ENCODE results near the gene WASF3.

The WASF3 gene

DNA sequence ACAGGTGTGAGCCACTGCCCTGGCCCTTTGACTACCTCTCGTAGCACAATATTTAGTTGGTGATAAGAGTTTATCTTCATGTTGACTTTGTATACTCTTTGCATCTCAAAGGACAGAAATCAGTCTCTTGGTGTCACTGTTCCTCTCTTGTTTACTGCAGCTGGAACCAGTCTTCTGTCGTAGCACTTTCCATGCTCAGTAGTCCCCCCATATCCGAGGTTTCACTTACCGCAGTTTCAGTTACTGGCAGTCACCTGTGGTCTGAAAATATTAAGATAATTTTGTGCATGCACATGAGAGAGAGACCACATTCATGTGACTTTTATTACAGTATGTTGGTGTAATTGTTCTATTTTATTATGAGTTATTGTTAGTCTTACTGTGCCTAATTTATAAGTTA is 49.1 kb downstream of the WASF3 start:
- H2BK15ac ChIP-seq (ENCODE audit: low read length), result no peak overlapping the region
- no peak for DNase-seq (ENCODE audit: low spot score)
- no peaks in the 10 kb centered on the region for H3K9me3 ChIP-seq (replicated peaks in 1 of 2; ENCODE audit: control insufficient read depth in 2 of 2, insufficient read depth in 1 of 2, low read depth in 1 of 2, low read length in 2 of 2)
- H2AFZ ChIP-seq (ENCODE audit: low read length), result no peak overlapping the region
- no peak overlapping the region for H3K9ac ChIP-seq (ENCODE audit: low read depth, low read length, poor library complexity)
- no peak overlapping the region for H3K4ac ChIP-seq (ENCODE audit: low read length)
- no peak overlapping the region for H4K91ac ChIP-seq (ENCODE audit: low read depth, low read length, poor library complexity)
- H2AK5ac ChIP-seq (ENCODE audit: low read depth, low read length), result no peak overlapping the region
- H4K8ac ChIP-seq (ENCODE audit: low read depth, low read length), result no peak overlapping the region
- peaks cover 7% of the 10 kb centered on the region for H3K79me1 ChIP-seq (ENCODE audit: low read depth, low read length)
- no CpG with 5 or more reads among the region's 4 CpGs for WGBS, 2 donors (ENCODE audit: extremely low coverage in 2 of 2, insufficient read length in 2 of 2, insufficient replicate concordance in 1 of 2)
- H3K18ac ChIP-seq (ENCODE audit: low read length), result no peak overlapping the region
- H3K23ac ChIP-seq (ENCODE audit: low read depth, low read length, poor library complexity), result no peak overlapping the region
- no peak overlapping the region for H3K14ac ChIP-seq (ENCODE audit: low read length)
- H2BK120ac ChIP-seq (ENCODE audit: low read depth, low read length), result no peak overlapping the region
- H2BK5ac ChIP-seq (ENCODE audit: low read length), result no peak overlapping the region
- H3K4me1 ChIP-seq (ENCODE audit: control insufficient read depth in 2 of 2, insufficient read depth in 1 of 2, low read depth in 1 of 2, low read length in 2 of 2), result peaks cover 0 to 2% of the 10 kb centered on the region in 2 donors
- no peaks in the 10 kb centered on the region for H3K27me3 ChIP-seq (ENCODE audit: control insufficient read depth in 3 of 3, insufficient read depth in 3 of 3, low read depth in 1 of 3, low read length in 3 of 3)
- peaks cover 2 to 3% of the 10 kb centered on the region in 2 donors for H3K36me3 ChIP-seq (replicated peaks in 1 of 2; ENCODE audit: control insufficient read depth in 2 of 2, insufficient read depth in 2 of 2, low read length in 2 of 2)
- H3K4me2 ChIP-seq (ENCODE audit: insufficient read depth, low read length, poor library complexity, severe bottlenecking), result no peak overlapping the region
- no peak overlapping the region for H2BK12ac ChIP-seq (ENCODE audit: low read length)
- no peak overlapping the region for H3K4me3 ChIP-seq (ENCODE audit: low read length in 2 of 2)
- H3K27ac ChIP-seq (replicated peaks; ENCODE audit: low read length), result no peak overlapping the region

DNA sequence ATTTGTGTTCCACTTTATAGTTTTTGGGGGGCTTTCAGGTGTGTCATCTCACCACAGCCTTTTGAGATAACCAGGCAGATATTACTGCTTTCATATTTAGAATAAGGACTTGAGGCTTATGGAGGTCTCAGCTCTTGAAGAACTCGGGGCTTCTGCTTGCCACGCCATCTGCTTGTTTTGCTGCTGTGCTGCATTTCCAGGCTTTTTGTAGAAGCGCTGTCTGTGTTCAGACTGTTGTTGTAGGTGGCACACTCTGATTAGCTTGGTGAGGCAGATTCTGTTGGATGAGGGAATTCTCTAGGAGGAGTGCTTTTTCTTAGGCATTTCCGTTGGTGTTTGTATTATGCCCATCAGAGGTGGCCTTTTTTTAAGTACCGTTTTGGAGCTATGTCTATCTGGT is 57.2 kb downstream of the WASF3 start:
- Histone ChIP-seq H2AFZ (ENCODE audit: low read length) (no peak overlapping the region), H3K9ac (ENCODE audit: low read depth, low read length, poor library complexity) (no peak overlapping the region), H3K9me3 (replicated peaks in 1 of 2; ENCODE audit: control insufficient read depth in 2 of 2, insufficient read depth in 1 of 2, low read depth in 1 of 2, low read length in 2 of 2) (no peaks in the 10 kb centered on the region), H3K4me3 (ENCODE audit: low read length in 2 of 2) (no peak overlapping the region), H3K36me3 (replicated peaks in 1 of 2; ENCODE audit: control insufficient read depth in 2 of 2, insufficient read depth in 2 of 2, low read length in 2 of 2) (peaks cover 7 to 15% of the 10 kb centered on the region in 2 donors), H3K14ac (ENCODE audit: low read length) (no peak overlapping the region), H2BK15ac (ENCODE audit: low read length) (no peak overlapping the region), H3K4ac (ENCODE audit: low read length) (no peak overlapping the region), H3K4me2 (ENCODE audit: insufficient read depth, low read length, poor library complexity, severe bottlenecking) (no peak overlapping the region), H3K27ac (replicated peaks; ENCODE audit: low read length) (no peak overlapping the region), H4K8ac (ENCODE audit: low read depth, low read length) (no peak overlapping the region), H2BK120ac (ENCODE audit: low read depth, low read length) (no peak overlapping the region), H2BK5ac (ENCODE audit: low read length) (no peak overlapping the region), H3K4me1 (ENCODE audit: control insufficient read depth in 2 of 2, insufficient read depth in 1 of 2, low read depth in 1 of 2, low read length in 2 of 2) (peaks cover 0 to 2% of the 10 kb centered on the region in 2 donors), H2BK12ac (ENCODE audit: low read length) (no peak overlapping the region), H3K23ac (ENCODE audit: low read depth, low read length, poor library complexity) (no peak overlapping the region), H3K27me3 (ENCODE audit: control insufficient read depth in 3 of 3, insufficient read depth in 3 of 3, low read depth in 1 of 3, low read length in 3 of 3) (no peaks in the 10 kb centered on the region), H3K18ac (ENCODE audit: low read length) (no peak overlapping the region), H4K91ac (ENCODE audit: low read depth, low read length, poor library complexity) (no peak overlapping the region), H3K79me1 (ENCODE audit: low read depth, low read length) (peaks cover 13% of the 10 kb centered on the region), H2AK5ac (ENCODE audit: low read depth, low read length) (no peak overlapping the region)
- DNase-seq (ENCODE audit: low spot score), result no peak
- no CpG with 5 or more reads among the region's 5 CpGs for WGBS, 2 donors (ENCODE audit: extremely low coverage in 2 of 2, insufficient read length in 2 of 2, insufficient replicate concordance in 1 of 2)

DNA sequence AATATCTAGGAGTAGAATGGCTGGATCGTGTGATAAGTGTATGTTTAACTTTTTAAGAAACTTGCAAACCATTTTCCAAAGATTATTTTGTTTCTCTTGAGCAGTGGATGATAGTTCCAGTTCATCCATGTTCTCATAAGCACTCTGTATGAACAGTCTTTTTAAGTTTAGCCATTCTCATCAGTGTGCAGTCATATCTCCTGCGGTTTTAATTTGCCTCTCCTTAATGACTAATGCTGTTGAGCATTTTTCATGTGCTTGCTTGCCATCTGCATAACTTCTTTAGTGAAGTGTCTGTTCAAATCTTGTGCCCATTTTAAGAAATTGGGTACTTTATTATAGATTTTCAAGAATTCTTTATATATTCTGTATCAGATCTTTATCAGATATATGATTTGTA is 58.6 kb downstream of the WASF3 start:
- H3K27me3 ChIP-seq (ENCODE audit: control insufficient read depth in 3 of 3, insufficient read depth in 3 of 3, low read depth in 1 of 3, low read length in 3 of 3), result no peaks in the 10 kb centered on the region
- no peak overlapping the region for H3K4me2 ChIP-seq (ENCODE audit: insufficient read depth, low read length, poor library complexity, severe bottlenecking)
- no peak overlapping the region for H2AK5ac ChIP-seq (ENCODE audit: low read depth, low read length)
- H3K36me3 ChIP-seq (replicated peaks in 1 of 2; ENCODE audit: control insufficient read depth in 2 of 2, insufficient read depth in 2 of 2, low read length in 2 of 2), result peaks cover 5 to 20% of the 10 kb centered on the region in 2 donors
- no peak overlapping the region for H4K91ac ChIP-seq (ENCODE audit: low read depth, low read length, poor library complexity)
- no CpG with 5 or more reads among the region's 2 CpGs for WGBS, 2 donors (ENCODE audit: extremely low coverage in 2 of 2, insufficient read length in 2 of 2, insufficient replicate concordance in 1 of 2)
- H2BK15ac ChIP-seq (ENCODE audit: low read length), result no peak overlapping the region
- H2BK5ac ChIP-seq (ENCODE audit: low read length), result no peak overlapping the region
- no peak overlapping the region for H3K9ac ChIP-seq (ENCODE audit: low read depth, low read length, poor library complexity)
- H3K23ac ChIP-seq (ENCODE audit: low read depth, low read length, poor library complexity), result no peak overlapping the region
- no peak overlapping the region for H2AFZ ChIP-seq (ENCODE audit: low read length)
- H3K79me1 ChIP-seq (ENCODE audit: low read depth, low read length), result peaks cover 7% of the 10 kb centered on the region
- DNase-seq (ENCODE audit: low spot score), result no peak
- H2BK12ac ChIP-seq (ENCODE audit: low read length), result no peak overlapping the region
- no peaks in the 10 kb centered on the region for H3K9me3 ChIP-seq (replicated peaks in 1 of 2; ENCODE audit: control insufficient read depth in 2 of 2, insufficient read depth in 1 of 2, low read depth in 1 of 2, low read length in 2 of 2)
- H2BK120ac ChIP-seq (ENCODE audit: low read depth, low read length), result no peak overlapping the region
- H3K4me1 ChIP-seq (ENCODE audit: control insufficient read depth in 2 of 2, insufficient read depth in 1 of 2, low read depth in 1 of 2, low read length in 2 of 2), result peaks cover 0 to 2% of the 10 kb centered on the region in 2 donors
- H3K18ac ChIP-seq (ENCODE audit: low read length), result no peak overlapping the region
- H3K27ac ChIP-seq (replicated peaks; ENCODE audit: low read length), result no peak overlapping the region
- H3K14ac ChIP-seq (ENCODE audit: low read length), result no peak overlapping the region
- no peak overlapping the region for H3K4ac ChIP-seq (ENCODE audit: low read length)
- no peak overlapping the region for H4K8ac ChIP-seq (ENCODE audit: low read depth, low read length)
- no peak overlapping the region for H3K4me3 ChIP-seq (ENCODE audit: low read length in 2 of 2)

DNA sequence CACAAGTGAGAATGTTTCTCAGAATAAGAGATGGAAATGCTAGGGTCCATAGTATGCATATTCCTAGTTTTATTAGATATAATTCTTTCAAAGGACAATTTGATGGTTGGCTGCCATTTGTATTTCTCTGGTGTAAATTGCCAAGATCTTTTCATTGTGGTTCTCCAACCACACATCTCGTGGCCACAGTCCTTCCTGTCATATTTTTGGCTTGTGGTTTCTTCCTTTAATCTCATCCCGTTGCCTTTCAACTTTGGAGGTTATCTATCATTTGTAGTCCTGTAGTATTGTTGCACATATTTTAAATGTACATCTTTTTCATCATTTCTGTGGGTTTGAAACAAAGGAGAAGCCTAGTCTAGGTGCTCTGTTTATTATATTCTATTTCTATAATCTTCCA is 61.2 kb downstream of the WASF3 start:
- Histone ChIP-seq H2AFZ (ENCODE audit: low read length) (no peak overlapping the region), H2AK5ac (ENCODE audit: low read depth, low read length) (no peak overlapping the region), H2BK120ac (ENCODE audit: low read depth, low read length) (no peak overlapping the region), H3K9me3 (replicated peaks in 1 of 2; ENCODE audit: control insufficient read depth in 2 of 2, insufficient read depth in 1 of 2, low read depth in 1 of 2, low read length in 2 of 2) (peaks cover 4 to 8% of the 10 kb centered on the region in 2 donors), H3K18ac (ENCODE audit: low read length) (no peak overlapping the region), H2BK12ac (ENCODE audit: low read length) (no peak overlapping the region), H3K36me3 (replicated peaks in 1 of 2; ENCODE audit: control insufficient read depth in 2 of 2, insufficient read depth in 2 of 2, low read length in 2 of 2) (peaks cover 19 to 35% of the 10 kb centered on the region in 2 donors), H3K4me3 (ENCODE audit: low read length in 2 of 2) (no peak overlapping the region), H3K4ac (ENCODE audit: low read length) (no peak overlapping the region), H2BK15ac (ENCODE audit: low read length) (no peak overlapping the region), H3K23ac (ENCODE audit: low read depth, low read length, poor library complexity) (no peak overlapping the region), H3K14ac (ENCODE audit: low read length) (no peak overlapping the region), H3K27ac (replicated peaks; ENCODE audit: low read length) (no peak overlapping the region), H3K79me1 (ENCODE audit: low read depth, low read length) (peaks cover 8% of the 10 kb centered on the region), H3K27me3 (ENCODE audit: control insufficient read depth in 3 of 3, insufficient read depth in 3 of 3, low read depth in 1 of 3, low read length in 3 of 3) (no peaks in the 10 kb centered on the region), H3K9ac (ENCODE audit: low read depth, low read length, poor library complexity) (no peak overlapping the region), H4K91ac (ENCODE audit: low read depth, low read length, poor library complexity) (no peak overlapping the region), H3K4me2 (ENCODE audit: insufficient read depth, low read length, poor library complexity, severe bottlenecking) (no peak overlapping the region), H3K4me1 (ENCODE audit: control insufficient read depth in 2 of 2, insufficient read depth in 1 of 2, low read depth in 1 of 2, low read length in 2 of 2) (peaks cover 0 to 2% of the 10 kb centered on the region in 2 donors), H4K8ac (ENCODE audit: low read depth, low read length) (no peak overlapping the region), H2BK5ac (ENCODE audit: low read length) (no peak overlapping the region)
- DNase-seq (ENCODE audit: low spot score), result no peak
- WGBS, 2 donors (ENCODE audit: extremely low coverage in 2 of 2, insufficient read length in 2 of 2, insufficient replicate concordance in 1 of 2), result no CpG with 5 or more reads among the region's 2 CpGs

Data from neuronal stem cell (in vitro differentiated cells).